ENCODE results near the gene SH3BGRL3. TPM values are rescaled to one million over a fixed set of nuclear protein-coding genes. Genes with fewer than 3 reads are reported as not detected.
"Not testable (repeated sequence)": the region's sequence is repeated elsewhere in the genome, so short reads cannot be mapped to it uniquely, and the experiment has no call there.

The SH3BGRL3 gene
- total RNA-seq, 1 donor from 2014 or later = 412 TPM

GRCh38 chr1:26290122-26290881 lies 10.4 kb downstream of the SH3BGRL3 start:
- no peak for TF ChIP-seq CTCF (IDR thresholded peaks at IDR 0.05; ENCODE audit: partially characterized antibody, unreplicated experiment)
- no peaks in the 10 kb centered on the region for H3K36me3 Mint-ChIP-seq (ENCODE audit: unreplicated experiment)
- DNase-seq = no peak
- H3K4me1 Mint-ChIP-seq (ENCODE audit: low read depth, unreplicated experiment) = peaks cover 27% of the 10 kb centered on the region
- peak overlapping the region; percentile 68 for H3K27ac Mint-ChIP-seq (ENCODE audit: unreplicated experiment)
- peak overlapping the region; percentile 20 for H3K4me3 Mint-ChIP-seq (ENCODE audit: unreplicated experiment)
- H3K9me3 Mint-ChIP-seq (ENCODE audit: unreplicated experiment) = peaks cover 12% of the 10 kb centered on the region
- peaks cover 6% of the 10 kb centered on the region for H3K27me3 Mint-ChIP-seq (ENCODE audit: unreplicated experiment)

- Mint-ChIP-seq H3K9me3 (ENCODE audit: unreplicated experiment) (peaks cover 12% of the 10 kb centered on the region), H3K4me1 (ENCODE audit: low read depth, unreplicated experiment) (peaks cover 27% of the 10 kb centered on the region), H3K27ac (ENCODE audit: unreplicated experiment) (no peak overlapping the region), H3K36me3 (ENCODE audit: unreplicated experiment) (no peaks in the 10 kb centered on the region), H3K27me3 (ENCODE audit: unreplicated experiment) (peaks cover 6% of the 10 kb centered on the region), H3K4me3 (ENCODE audit: unreplicated experiment) (no peak overlapping the region)
- DNase-seq = no peak
- no peak for TF ChIP-seq CTCF (IDR thresholded peaks at IDR 0.05; ENCODE audit: partially characterized antibody, unreplicated experiment)
These were observed 11.0 kb downstream of the SH3BGRL3 start for GRCh38 chr1:26290882-26291261.

GRCh38 chr1:26291433-26291832 lies 11.5 kb downstream of the SH3BGRL3 start:
- Mint-ChIP-seq H3K4me1 (ENCODE audit: low read depth, unreplicated experiment) (peaks cover 25% of the 10 kb centered on the region), H3K36me3 (ENCODE audit: unreplicated experiment) (no peaks in the 10 kb centered on the region), H3K27ac (ENCODE audit: unreplicated experiment) (no peak overlapping the region), H3K4me3 (ENCODE audit: unreplicated experiment) (no peak overlapping the region), H3K9me3 (ENCODE audit: unreplicated experiment) (peaks cover 12% of the 10 kb centered on the region), H3K27me3 (ENCODE audit: unreplicated experiment) (peaks cover 6% of the 10 kb centered on the region)
- no peak for DNase-seq
- no peak for TF ChIP-seq CTCF (IDR thresholded peaks at IDR 0.05; ENCODE audit: partially characterized antibody, unreplicated experiment)

GRCh38 chr1:26291939-26292338 lies 12.1 kb downstream of the SH3BGRL3 start:
- no peak for DNase-seq
- H3K27ac Mint-ChIP-seq (ENCODE audit: unreplicated experiment) = no peak overlapping the region
- peaks cover 10% of the 10 kb centered on the region for H3K9me3 Mint-ChIP-seq (ENCODE audit: unreplicated experiment)
- H3K27me3 Mint-ChIP-seq (ENCODE audit: unreplicated experiment) = peaks cover 3% of the 10 kb centered on the region
- H3K4me3 Mint-ChIP-seq (ENCODE audit: unreplicated experiment) = no peak overlapping the region
- no peaks in the 10 kb centered on the region for H3K36me3 Mint-ChIP-seq (ENCODE audit: unreplicated experiment)
- no peak for TF ChIP-seq CTCF (IDR thresholded peaks at IDR 0.05; ENCODE audit: partially characterized antibody, unreplicated experiment)
- H3K4me1 Mint-ChIP-seq (ENCODE audit: low read depth, unreplicated experiment) = peaks cover 23% of the 10 kb centered on the region

GRCh38 chr1:26292735-26293134 lies 12.8 kb downstream of the SH3BGRL3 start:
- H3K27me3 Mint-ChIP-seq (ENCODE audit: unreplicated experiment); DNase-seq; H3K36me3 Mint-ChIP-seq (ENCODE audit: unreplicated experiment); H3K4me3 Mint-ChIP-seq (ENCODE audit: unreplicated experiment); H3K27ac Mint-ChIP-seq (ENCODE audit: unreplicated experiment); H3K9me3 Mint-ChIP-seq (ENCODE audit: unreplicated experiment): not testable (repeated sequence)
- peaks cover 17% of the 10 kb centered on the region for H3K4me1 Mint-ChIP-seq (ENCODE audit: low read depth, unreplicated experiment)

Measured in glutamatergic neuron (in vitro differentiated cells).